RWPE1 (cell line): Measurements from ENCODE around the gene IRF1.

ENCODE experiments used
- CTCF ChIA-PET: fragments of 350-600 bp; sonication (Branson Sonifier 250); formaldehyde crosslinking; extraction: SDS; loops from one replicate; lab custom pipeline; 2021; lab: Yijun Ruan, JAX
- POLR2A ChIA-PET: fragments of 400-600 bp; formaldehyde crosslinking; extraction: SDS; loops from one replicate; lab custom pipeline; 2020; ENCODE audit warnings: antibody characterized with exemption; ENCODE audit not compliant: low non-redundant PET; lab: Yijun Ruan, JAX
- DNase-seq: peaks from one replicate; pipeline ENCODE4 v3.0.0; 2012; ENCODE audit warnings: low spot score
- H3K27ac ChIP-seq: fragments of 450-650 bp; 2 replicates; pipeline ENCODE4 v1.5.1; 2017
- TF ChIP-seq, protein P1 (sequence below): fragments of 450-650 bp; conservative IDR thresholded peaks from 2 replicates; pipeline ENCODE4 v1.5.1; 2017; ENCODE audit warnings: low read depth, mild to moderate bottlenecking

IRF1 gene

DNA sequence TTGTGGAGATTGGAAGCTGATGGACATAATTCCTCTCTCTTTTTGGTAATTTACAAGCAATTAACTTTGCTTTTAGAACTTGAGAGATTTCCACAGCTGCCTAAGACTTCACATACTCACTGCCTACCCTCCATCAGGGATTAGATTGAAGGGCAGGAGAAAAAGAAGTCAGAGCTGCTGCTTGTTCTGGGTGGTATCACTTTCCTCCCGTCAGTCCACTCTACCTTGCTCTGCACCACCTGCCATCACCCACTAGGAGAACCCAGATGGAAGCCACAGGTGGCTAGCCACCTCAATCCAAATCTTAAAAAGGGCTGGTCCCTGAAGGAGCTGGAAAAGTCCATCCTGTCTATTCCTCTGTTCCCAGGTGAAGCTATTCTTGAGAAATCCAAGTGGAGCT, 10.5 kb downstream of the IRF1 start:
- ChIA-PET POLR2A (interaction anchor here (0.5 to 0.6 kb wide), 3 partner anchors 16 to 35 kb away, joined by 3 to 4 read pairs (median 3); no protein-coding TSS in a partner anchor), CTCF (interaction anchor here (1.1 kb wide), 2 partner anchors 19 to 60 kb away, joined by 3 read pairs; no protein-coding TSS in a partner anchor)
- no peak for DNase-seq
- peak overlapping the region; percentile 16; the same call in 1 of the 2 replicates for H3K27ac ChIP-seq
- TF ChIP-seq, protein P1, sequence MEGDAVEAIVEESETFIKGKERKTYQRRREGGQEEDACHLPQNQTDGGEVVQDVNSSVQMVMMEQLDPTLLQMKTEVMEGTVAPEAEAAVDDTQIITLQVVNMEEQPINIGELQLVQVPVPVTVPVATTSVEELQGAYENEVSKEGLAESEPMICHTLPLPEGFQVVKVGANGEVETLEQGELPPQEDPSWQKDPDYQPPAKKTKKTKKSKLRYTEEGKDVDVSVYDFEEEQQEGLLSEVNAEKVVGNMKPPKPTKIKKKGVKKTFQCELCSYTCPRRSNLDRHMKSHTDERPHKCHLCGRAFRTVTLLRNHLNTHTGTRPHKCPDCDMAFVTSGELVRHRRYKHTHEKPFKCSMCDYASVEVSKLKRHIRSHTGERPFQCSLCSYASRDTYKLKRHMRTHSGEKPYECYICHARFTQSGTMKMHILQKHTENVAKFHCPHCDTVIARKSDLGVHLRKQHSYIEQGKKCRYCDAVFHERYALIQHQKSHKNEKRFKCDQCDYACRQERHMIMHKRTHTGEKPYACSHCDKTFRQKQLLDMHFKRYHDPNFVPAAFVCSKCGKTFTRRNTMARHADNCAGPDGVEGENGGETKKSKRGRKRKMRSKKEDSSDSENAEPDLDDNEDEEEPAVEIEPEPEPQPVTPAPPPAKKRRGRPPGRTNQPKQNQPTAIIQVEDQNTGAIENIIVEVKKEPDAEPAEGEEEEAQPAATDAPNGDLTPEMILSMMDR: no peak

DNA sequence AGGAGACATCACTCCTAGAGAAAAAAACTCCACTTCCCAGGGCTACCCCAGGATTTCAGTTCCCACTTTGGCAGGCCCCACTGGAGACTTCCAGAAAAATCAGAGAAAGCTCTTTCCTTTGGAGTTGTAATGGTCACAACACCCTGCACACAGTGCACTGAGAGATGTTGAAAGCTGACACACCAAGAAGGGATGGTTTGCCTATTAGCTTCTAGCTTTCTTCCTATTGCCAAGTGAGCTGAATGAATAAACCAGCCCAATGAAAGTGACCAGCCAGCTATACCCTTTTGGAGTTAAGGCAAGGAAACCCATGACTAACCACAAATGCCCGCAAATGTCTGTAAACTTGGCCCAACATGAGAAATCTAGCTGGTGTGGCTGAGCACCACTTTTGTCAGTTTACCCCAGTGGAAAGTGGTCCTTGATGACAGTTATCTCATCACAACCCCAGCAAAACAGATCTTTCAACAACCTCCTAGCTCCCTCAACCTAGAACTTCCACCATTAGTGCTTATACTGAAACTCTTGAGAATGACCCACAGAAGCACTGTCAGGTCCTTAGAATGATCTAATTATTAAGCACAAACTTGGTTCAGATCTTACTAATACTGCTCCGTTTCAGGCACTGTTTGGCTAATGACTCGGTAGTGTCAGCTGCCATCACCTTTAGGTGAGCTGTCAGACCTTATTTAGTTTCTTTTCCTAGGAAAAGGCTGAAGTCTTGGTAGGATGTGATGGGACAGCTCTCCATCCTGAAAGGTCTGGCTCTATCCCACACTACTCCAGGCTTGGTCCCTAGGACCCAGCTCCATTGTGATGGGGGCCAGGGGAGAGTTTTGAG, 11.2 kb downstream of the IRF1 start:
- H3K27ac ChIP-seq: no peak overlapping the region; the same call in 1 of the 2 replicates
- POLR2A ChIA-PET: interaction anchor here (0.6 to 1.1 kb wide), 3 partner anchors 16 to 34 kb away, joined by 3 to 4 read pairs (median 4); no protein-coding TSS in a partner anchor
- no peak for DNase-seq
- CTCF ChIA-PET: interaction anchor here (0.6 to 1.1 kb wide), 4 partner anchors 19 to 300 kb away, joined by 3 to 5 read pairs (median 3); no protein-coding TSS in a partner anchor
- TF ChIP-seq, protein P1: no peak

DNA sequence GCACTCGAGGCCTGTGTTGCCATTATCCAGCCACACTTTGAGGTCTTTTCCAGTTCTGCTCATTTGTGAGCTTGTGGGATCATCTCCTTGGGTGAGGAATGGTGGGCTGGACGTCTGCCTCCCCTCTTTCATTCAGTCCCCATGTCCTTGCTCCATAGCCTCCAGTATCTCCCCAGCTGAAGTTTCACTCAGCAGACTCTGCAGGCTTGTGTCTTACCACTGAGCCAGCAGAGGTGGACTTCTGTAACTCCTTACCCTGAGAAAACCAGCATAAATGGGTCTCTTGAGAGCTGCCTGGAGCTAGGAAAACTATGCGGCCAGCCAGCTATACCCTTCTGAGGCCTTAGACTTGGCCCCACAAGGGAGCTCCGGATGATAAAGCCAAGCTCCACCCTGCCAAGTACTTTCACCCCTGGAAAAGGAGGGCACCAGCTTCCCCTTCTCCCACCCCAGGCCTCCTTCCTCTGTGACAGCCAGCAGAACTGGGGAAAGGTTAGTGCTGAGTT, 12.2 kb downstream of the IRF1 start:
- ChIA-PET POLR2A (interaction anchor here (1.1 kb wide), 1 partner anchor 17 kb away, joined by 4 read pairs; no protein-coding TSS in a partner anchor), CTCF (interaction anchor here (1.2 kb wide), 1 partner anchor 24 kb away, joined by 3 read pairs; no protein-coding TSS in a partner anchor)
- TF ChIP-seq, protein P1: no peak
- no peak for DNase-seq
- peak overlapping the region; percentile 21 for H3K27ac ChIP-seq

DNA sequence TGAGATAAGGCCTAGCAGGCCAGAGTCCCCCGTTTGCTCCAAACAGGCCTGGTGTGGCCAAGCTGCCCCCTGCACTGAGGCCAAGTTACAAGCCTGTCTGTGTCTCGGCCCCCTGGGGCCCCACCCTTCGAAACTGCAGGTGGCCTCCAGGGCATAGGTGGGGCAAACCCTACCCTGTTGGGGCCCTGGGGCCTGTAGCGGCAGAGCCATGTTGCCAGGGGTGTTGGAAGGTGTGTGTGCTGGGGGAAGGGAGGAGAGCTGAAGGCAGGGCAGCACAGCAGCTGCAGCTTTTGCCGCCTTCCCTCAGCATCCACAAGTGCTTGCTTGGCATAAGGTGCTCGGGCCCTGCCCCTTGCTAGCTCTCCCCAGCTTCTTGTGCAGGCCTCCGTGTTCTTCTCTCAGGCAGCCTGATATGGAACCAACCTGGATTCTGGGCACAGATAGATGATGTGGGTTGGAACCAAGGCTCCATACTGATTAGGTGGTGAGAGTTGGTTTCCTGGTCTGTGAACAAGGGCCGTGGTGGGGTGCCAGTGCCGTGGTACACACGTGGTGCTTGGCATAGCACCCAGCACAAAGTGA, 12.7 kb downstream of the IRF1 start:
- POLR2A ChIA-PET: no interaction called here
- H3K27ac ChIP-seq: peak overlapping the region; percentile 21
- TF ChIP-seq, protein P1: no peak
- CTCF ChIA-PET: interaction anchor here (1.2 kb wide), 1 partner anchor 24 kb away, joined by 3 read pairs; no protein-coding TSS in a partner anchor
- DNase-seq: no peak

DNA sequence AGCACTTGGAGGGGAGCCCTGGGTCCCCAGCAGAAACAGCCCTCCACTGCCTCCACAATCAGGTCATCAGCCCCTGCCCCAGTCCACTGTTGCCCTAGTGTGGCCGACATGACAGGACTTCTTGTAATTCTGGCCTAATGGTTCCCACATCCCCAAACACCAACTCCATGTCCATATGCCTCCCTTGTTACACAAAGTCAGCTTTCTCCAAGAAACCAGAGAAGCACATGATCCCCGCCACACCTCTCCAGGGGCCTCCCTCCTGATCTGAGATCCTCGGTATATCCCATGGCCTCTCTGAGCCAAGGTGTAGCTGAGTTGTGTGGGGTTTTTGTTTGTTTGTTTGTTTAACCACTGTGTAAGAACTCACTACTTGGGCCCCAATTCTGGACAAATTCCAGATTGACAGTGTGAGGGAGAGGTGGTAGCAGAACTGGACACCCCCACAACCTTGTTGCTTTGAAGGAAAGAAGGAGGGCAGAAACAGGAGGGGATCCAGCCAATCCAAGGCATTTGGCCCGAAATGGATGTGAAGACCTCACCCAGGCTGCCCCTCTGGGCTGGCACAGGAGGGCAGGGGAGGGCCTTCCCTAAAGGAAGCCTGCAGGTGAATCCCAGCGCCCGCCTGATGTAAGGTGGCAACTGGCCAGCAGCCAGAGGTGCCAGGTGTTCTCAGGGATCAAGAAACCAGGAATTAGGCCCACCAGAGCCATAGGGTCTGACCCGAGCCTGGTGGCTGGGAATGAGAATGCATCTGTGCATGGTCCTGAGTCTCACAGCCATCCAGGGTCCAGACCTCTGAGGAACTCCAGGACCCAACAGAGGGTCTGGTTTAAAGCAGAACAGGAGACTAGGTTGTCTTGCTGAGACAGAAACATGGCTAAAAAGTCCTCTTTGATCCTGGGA, 13.4 kb downstream of the IRF1 start:
- POLR2A ChIA-PET: no interaction called here
- TF ChIP-seq, protein P1: no peak

More for the DNA sequence above, 13.4 kb downstream of the IRF1 start:
- H3K27ac ChIP-seq: peak overlapping the region; percentile 21
- CTCF ChIA-PET: interaction anchor here (0.6 to 1.2 kb wide), 4 partner anchors 13 to 104 kb away, joined by 3 to 9 read pairs (median 3); no protein-coding TSS in a partner anchor
- DNase-seq: no peak
